ENCODE measurements around the gene RCC2. TPM values are rescaled to one million over a fixed set of nuclear protein-coding genes. Genes with fewer than 3 reads are reported as not detected.

RCC2 gene
- total and polyA plus RNA-seq, 2 donors (not counting 3 experiments of a cell fraction or from before 2014, with no cell fraction given) = 137 to 166 TPM

DNA sequence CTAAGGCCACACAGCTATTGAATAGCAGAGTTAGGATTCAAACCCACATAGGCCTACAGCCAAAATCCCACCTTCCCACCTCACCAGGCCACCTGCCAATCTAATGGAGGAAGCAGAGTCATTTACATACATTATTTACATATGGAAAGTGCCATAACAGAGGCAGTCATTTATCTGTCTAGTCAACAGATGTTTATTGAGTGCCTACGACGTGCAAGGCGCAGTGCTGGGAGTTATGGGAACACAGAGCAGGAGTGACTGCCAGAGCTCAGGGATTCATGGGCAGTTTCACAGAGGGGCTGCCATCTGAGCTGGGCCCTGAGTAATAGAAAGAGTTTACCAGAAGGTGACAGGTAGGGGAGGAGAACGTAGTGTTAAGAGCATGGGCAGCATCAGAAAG lies 77.8 kb downstream of the RCC2 start:
- BruUV-seq (replicated peaks) = no TSS peak
- H3K79me2 ChIP-seq (ENCODE audit: control insufficient read depth, insufficient read depth, low read length) = no peaks in the 10 kb centered on the region
- FAIRE-seq (no peak), DNase-seq (ENCODE audit: low read depth, low spot score) (no peak)
- ChIA-PET CTCF (no interaction called here), POLR2A (no interaction called here)
- dilution Hi-C loops (cut with MboI; ENCODE audit: extremely low pct_ligation_motif_present, low sequenced_read_pairs) (no loop called here), intact Hi-C loops (cut with micrococcal nuclease) (no loop called here)
- H3K4me1 ChIP-seq (ENCODE audit: control insufficient read depth, extremely low read depth, insufficient read depth, low read length) = no peaks in the 10 kb centered on the region
- no peaks in the 10 kb centered on the region for H3K9me1 ChIP-seq (replicated peaks; ENCODE audit: control insufficient read depth, extremely low read depth, insufficient read depth, low read length)
- H3K9ac ChIP-seq (replicated peaks; ENCODE audit: extremely low read depth, insufficient read depth, low read length) = no peak overlapping the region
- H3K27me3 ChIP-seq (ENCODE audit: control insufficient read depth in 2 of 2, insufficient read depth in 2 of 2, low read length in 2 of 2) = no peaks in the 10 kb centered on the region
- no peaks in the 10 kb centered on the region for H3K36me3 ChIP-seq (ENCODE audit: control insufficient read depth in 2 of 2, extremely low read depth in 1 of 2, insufficient read depth in 2 of 2, low read length in 2 of 2)
- H4K20me1 ChIP-seq (replicated peaks; ENCODE audit: control insufficient read depth, extremely low read depth, insufficient read depth, low read length) = no peaks in the 10 kb centered on the region
- H3K4me3 ChIP-seq (replicated peaks in 1 of 3; ENCODE audit: insufficient read depth in 1 of 3, low read depth in 1 of 3, low read length in 3 of 3) = no peak overlapping the region
- no peak for TF ChIP-seq JUN (IDR thresholded peaks at IDR 0.05; ENCODE audit: borderline replicate concordance, insufficient read depth, insufficient read length, low read depth)
- no peak for TF ChIP-seq MYC (IDR thresholded peaks at IDR 0.05; ENCODE audit: low read depth, low read length)
- no peak for TF ChIP-seq FOS (IDR thresholded peaks at IDR 0.05; ENCODE audit: borderline replicate concordance, insufficient read depth, low read length)
- no peak for TF ChIP-seq EZH2 (IDR thresholded peaks at IDR 0.05; ENCODE audit: borderline replicate concordance, low read depth, low read length, severe bottlenecking)
- TF ChIP-seq GATA2 (IDR thresholded peaks at IDR 0.05; ENCODE audit: insufficient read depth, insufficient read length, low read depth, low read length) = no peak
- no peak for TF ChIP-seq POLR2A (IDR thresholded peaks at IDR 0.05; ENCODE audit: low read depth, low read length)
- TF ChIP-seq CTCF (IDR thresholded peaks at IDR 0.05; ENCODE audit: extremely low read depth in 1 of 2, insufficient read depth in 1 of 2, low read depth in 1 of 2, low read length in 2 of 2) = no peak
- TF ChIP-seq POLR2AphosphoS5 (IDR thresholded peaks at IDR 0.05; ENCODE audit: insufficient read depth, low read depth, low read length) = no peak
- TF ChIP-seq, protein P1, sequence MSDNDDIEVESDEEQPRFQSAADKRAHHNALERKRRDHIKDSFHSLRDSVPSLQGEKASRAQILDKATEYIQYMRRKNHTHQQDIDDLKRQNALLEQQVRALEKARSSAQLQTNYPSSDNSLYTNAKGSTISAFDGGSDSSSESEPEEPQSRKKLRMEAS (IDR thresholded peaks at IDR 0.05; ENCODE audit: insufficient read depth, insufficient read length) = no peak
- no peak overlapping the region for H3K27ac ChIP-seq (ENCODE audit: insufficient read depth, low read depth, low read length)
- H3K4me2 ChIP-seq (ENCODE audit: insufficient read depth, low read length) = no peak overlapping the region
- H2AFZ ChIP-seq (ENCODE audit: low read depth, low read length) = no peak overlapping the region
- H3K9me3 ChIP-seq (replicated peaks; ENCODE audit: control insufficient read depth, insufficient read depth, low read length) = no peaks in the 10 kb centered on the region
